Endothelial cell of umbilical vein (primary cell): Measurements from ENCODE around the gene ETNK2. TPM values are rescaled to one million over a fixed set of nuclear protein-coding genes. Genes with fewer than 3 reads are reported as not detected.

ENCODE experiments used
- BruUV-seq: library from RNA; stranded (reverse); fragments of 400-500 nt; replicated peaks from 2 replicates; lab custom pipeline; 2021; lab: Mats Ljungman, UMichigan
- CTCF ChIA-PET: fragments of 300-600, 350-600 bp; sonication (Branson Sonifier 250); formaldehyde crosslinking; loops from one replicate; lab custom pipeline; 2021; ENCODE audit warnings: antibody characterized with exemption, inconsistent platforms; lab: Charles Lee
- POLR2A ChIA-PET: fragments of 300-600, 350-600 bp; sonication (Branson Sonifier 250); formaldehyde crosslinking; loops from one replicate; lab custom pipeline; 2021; ENCODE audit warnings: antibody characterized with exemption, inconsistent platforms; lab: Charles Lee
- DNase-seq: peaks from one replicate; pipeline ENCODE4 v3.0.0-alpha.2; 2011; ENCODE audit warnings: low read depth, low spot score
- FAIRE-seq: peaks from 2 replicates; lab custom pipeline; 2011; peaks lifted over from hg19 to GRCh38; lab: Jason Lieb, UNC
- H2AFZ ChIP-seq: 2 replicates; pipeline ENCODE4 v1.6.0; 2012; ENCODE audit warnings: low read depth, low read length, control low read depth, inconsistent platforms
- H3K27ac ChIP-seq: 2 replicates; pipeline ENCODE4 v1.5.1; 2011; ENCODE audit warnings: low read depth, mild to moderate bottlenecking, control low read depth, low read length, moderate library complexity; ENCODE audit not compliant: insufficient read depth
- H3K27me3 ChIP-seq, 2 experiments: 2 replicates each; pipeline versions ENCODE4 v1.6.0 to v1.6.1; 2011; ENCODE audit warnings: low read length in 2 of 2, mixed read lengths in 1 of 2; ENCODE audit not compliant: control insufficient read depth in 2 of 2, insufficient read depth in 2 of 2
- H3K36me3 ChIP-seq, 2 experiments: 2 replicates in 1 of 2; 3 replicates in 1 of 2; pipeline ENCODE4 v1.5.1; 2011; ENCODE audit warnings: low read length in 2 of 2, mild to moderate bottlenecking in 1 of 2, moderate library complexity in 1 of 2; ENCODE audit not compliant: control insufficient read depth in 2 of 2, insufficient read depth in 2 of 2; ENCODE audit errors: extremely low read depth in 1 of 2
- H3K4me1 ChIP-seq: 3 replicates; pipeline ENCODE4 v1.5.1; 2011; ENCODE audit warnings: mild to moderate bottlenecking, low read length; ENCODE audit not compliant: control insufficient read depth, insufficient read depth; ENCODE audit errors: extremely low read depth
- H3K4me2 ChIP-seq: 2 replicates; pipeline ENCODE4 v1.6.1; 2011; ENCODE audit warnings: low read length, control low read depth, mixed read lengths; ENCODE audit not compliant: insufficient read depth
- H3K4me3 ChIP-seq, 3 experiments: fragments of 200-600 bp in 1 of 3; sonication (generic), shearing (Covaris generic) in 1 of 3; replicated peaks in 1 of 3; 2 replicates each; pipeline ENCODE4 v1.5.1; 2011 to 2016; ENCODE audit warnings: control low read depth in 3 of 3, low read length in 3 of 3, mild to moderate bottlenecking in 2 of 3, inconsistent platforms in 1 of 3, low read depth in 1 of 3, moderate library complexity in 1 of 3; ENCODE audit not compliant: insufficient read depth in 1 of 3
- H3K79me2 ChIP-seq: 2 replicates; pipeline ENCODE4 v1.6.0; 2012; ENCODE audit warnings: low read length, inconsistent platforms; ENCODE audit not compliant: control insufficient read depth, insufficient read depth
- H3K9ac ChIP-seq: replicated peaks from 2 replicates; pipeline ENCODE3; 2011; ENCODE audit warnings: low read length, control low read depth; ENCODE audit not compliant: insufficient read depth; ENCODE audit errors: extremely low read depth
- H3K9me1 ChIP-seq: replicated peaks from 3 replicates; pipeline ENCODE4 v1.6.0; 2011; ENCODE audit warnings: mild to moderate bottlenecking, low read length; ENCODE audit not compliant: control insufficient read depth, insufficient read depth; ENCODE audit errors: extremely low read depth
- H3K9me3 ChIP-seq: replicated peaks from 2 replicates; pipeline ENCODE4 v1.5.1; 2012; ENCODE audit warnings: low read length, inconsistent platforms; ENCODE audit not compliant: control insufficient read depth, insufficient read depth
- H4K20me1 ChIP-seq: replicated peaks from 2 replicates; pipeline ENCODE3; 2011; ENCODE audit warnings: mild to moderate bottlenecking, low read length; ENCODE audit not compliant: control insufficient read depth, insufficient read depth; ENCODE audit errors: extremely low read depth
- CTCF ChIP-seq, 2 donors: IDR thresholded peaks; 1 replicate in 1 of 2; 2 replicates in 1 of 2; pipeline ENCODE4 v1.5.1; 2011; ENCODE audit warnings: low read length in 2 of 2, mild to moderate bottlenecking in 2 of 2, moderate library complexity in 2 of 2, control low read depth in 1 of 2, inconsistent platforms in 1 of 2, low read depth in 1 of 2; ENCODE audit not compliant: insufficient read depth in 1 of 2; ENCODE audit errors: extremely low read depth in 1 of 2
- JUN ChIP-seq: IDR thresholded peaks from 2 replicates; pipeline ENCODE4 v1.6.1; 2011; ENCODE audit warnings: borderline replicate concordance, low read depth; ENCODE audit not compliant: insufficient read length, insufficient read depth
- POLR2AphosphoS5 ChIP-seq: IDR thresholded peaks from 2 replicates; pipeline ENCODE4 v1.6.1; 2012; ENCODE audit warnings: low read depth, mild to moderate bottlenecking, control low read depth, low read length, moderate library complexity; ENCODE audit not compliant: insufficient read depth
- dilution Hi-C: fragments of 300-500 bp; cut with MboI; formaldehyde crosslinking; loops from one replicate; pipeline ENCODE4 v1.15.0; 2019; ENCODE audit warnings: low sequenced_read_pairs; ENCODE audit not compliant: extremely low pct_ligation_motif_present
- intact Hi-C: fragments of 100-400 bp; cut with micrococcal nuclease; formaldehyde crosslinking; loops from one replicate; pipeline ENCODE4 v1.10.0; 2022
- polyA plus RNA-seq, 4 experiments: library from polyadenylated mRNA; depleted of rRNA in 3 of 4; stranded (reverse) in 3 of 4; unstranded in 1 of 4; fragments of >200 nt; gene quantifications; 2 replicates each; pipeline versions ENCODE4 v1.2.1 to v1.2.3, GENCODE V29; 2011 to 2012; ENCODE audit warnings: missing spikeins in 1 of 4
- total RNA-seq: library from RNA; stranded (reverse); gene quantifications from 2 replicates; pipeline ENCODE4 v1.2.3, GENCODE V29; 2021

Gene ETNK2
- total and polyA plus RNA-seq, 2 donors (not counting 3 experiments of a cell fraction or from before 2014, with no cell fraction given): 13.5 to 27.5 TPM

GRCh38 chr1:204127597-204128242 is 24.1 kb downstream of the ETNK2 start:
- Histone ChIP-seq H3K27me3 (no peaks in the 10 kb centered on the region), H3K4me3 (no peak overlapping the region), H3K36me3 (peaks cover 0 to 28% of the 10 kb centered on the region in 2 experiments), H2AFZ (no peak overlapping the region), H3K9ac (no peak overlapping the region), H3K4me1 (peaks cover 26% of the 10 kb centered on the region), H3K9me3 (no peaks in the 10 kb centered on the region), H3K9me1 (no peaks in the 10 kb centered on the region), H4K20me1 (no peaks in the 10 kb centered on the region), H3K79me2 (no peaks in the 10 kb centered on the region), H3K27ac (peak overlapping the region; percentile 18), H3K4me2 (no peak overlapping the region)
- peak; percentile 98 for FAIRE-seq
- intact Hi-C loops (loop anchor here (1.0 to 10.0 kb wide), 7 partner anchors 19 to 500 kb away; partner anchors contain the start of genes ATP2B4 and SNRPE), dilution Hi-C loops (loop anchor here (25.0 kb wide), 1 partner anchor 265 kb away; the partner anchor contains the start of gene SNRPE)
- POLR2A ChIA-PET: interaction anchor here (1.0 kb wide), 1 partner anchor 257 kb away, joined by 5 read pairs; no protein-coding TSS in a partner anchor
- CTCF ChIA-PET: interaction anchor here (0.6 to 19.0 kb wide), 27 partner anchors 10 to 271 kb away, joined by 3 to 903 read pairs (median 5); partner anchors contain the start of genes ETNK2, SNRPE and SOX13
- BruUV-seq: no TSS peak
- TF ChIP-seq POLR2AphosphoS5 (peak; percentile 43), CTCF (IDR thresholded peaks at IDR 0.05; ENCODE audit: extremely low read depth in 1 of 2, insufficient read depth in 1 of 2, low read depth in 1 of 2, low read length in 2 of 2) (peak; percentile 95 to 98), JUN (no peak)
- peak; percentile 79 for DNase-seq
